IMR-90 (cell line): ENCODE data around the gene ABL2. TPM values are rescaled to one million over a fixed set of nuclear protein-coding genes. Genes with fewer than 3 reads are reported as not detected.

Experiments used
- ATAC-seq: fragments of 200-7000 bp; cut with Tn5 transposase; 2 replicates; pipeline ENCODE4 v1.9.1; 2020; ENCODE audit warnings: low read depth, mild to moderate bottlenecking, moderate library complexity
- BruUV-seq: library from RNA; stranded (reverse); fragments of 400-500 nt; replicated peaks from 2 replicates; lab custom pipeline; 2021; lab: Mats Ljungman, UMichigan
- CTCF ChIA-PET: fragments of 300-600 bp; formaldehyde crosslinking; extraction: SDS; loops from one replicate; lab custom pipeline; 2021; ENCODE audit warnings: antibody characterized with exemption; lab: Yijun Ruan, JAX
- POLR2A ChIA-PET: fragments of 300-600 bp; sonication (Branson Sonifier 250); formaldehyde crosslinking; loops from one replicate; lab custom pipeline; 2022; ENCODE audit warnings: antibody characterized with exemption; ENCODE audit not compliant: unreplicated experiment; lab: Charles Lee
- DNase-seq: peaks from one replicate; pipeline ENCODE4 v3.0.0; 2013
- H2AFZ ChIP-seq: replicated peaks from 2 replicates; pipeline ENCODE3; 2013; ENCODE audit warnings: low read length, mild to moderate bottlenecking; ENCODE audit not compliant: poor library complexity
- H2AK5ac ChIP-seq: 2 replicates; pipeline ENCODE4 v1.6.1; 2013; ENCODE audit warnings: low read depth, low read length, inconsistent platforms
- H2AK9ac ChIP-seq: replicated peaks from 2 replicates; pipeline ENCODE3; 2013; ENCODE audit warnings: mild to moderate bottlenecking, low read depth, low read length, moderate library complexity; ENCODE audit not compliant: poor library complexity
- H2BK120ac ChIP-seq: 2 replicates; pipeline ENCODE4 v1.6.1; 2013; ENCODE audit warnings: low read depth, low read length, inconsistent platforms
- H2BK15ac ChIP-seq: 3 replicates; pipeline ENCODE4 v1.6.1; 2013; ENCODE audit warnings: low read depth, low read length, inconsistent platforms
- H2BK20ac ChIP-seq: 2 replicates; pipeline ENCODE4 v1.6.1; 2013; ENCODE audit warnings: low read depth, mild to moderate bottlenecking, inconsistent platforms, low read length, moderate library complexity
- H2BK5ac ChIP-seq: 2 replicates; pipeline ENCODE4 v1.6.1; 2013; ENCODE audit warnings: mild to moderate bottlenecking, low read depth, low read length, inconsistent platforms; ENCODE audit not compliant: poor library complexity, severe bottlenecking
- H3K14ac ChIP-seq: replicated peaks from 2 replicates; pipeline ENCODE4 v1.6.1; 2013; ENCODE audit warnings: low read depth, low read length, inconsistent platforms
- H3K18ac ChIP-seq: 2 replicates; pipeline ENCODE4 v1.6.1; 2013; ENCODE audit warnings: low read depth, low read length, control low read depth
- H3K23ac ChIP-seq: 2 replicates; pipeline ENCODE4 v1.6.1; 2013; ENCODE audit warnings: low read depth, low read length, inconsistent platforms
- H3K27ac ChIP-seq: 2 replicates; pipeline ENCODE4 v1.5.1; 2013; ENCODE audit warnings: mild to moderate bottlenecking, control low read depth, low read length; ENCODE audit not compliant: insufficient read depth
- H3K27me3 ChIP-seq: 2 replicates; pipeline ENCODE4 v1.6.1; 2013; ENCODE audit warnings: low read length; ENCODE audit not compliant: control insufficient read depth, insufficient read depth
- H3K36me3 ChIP-seq: 2 replicates; pipeline ENCODE4 v1.6.1; 2013; ENCODE audit warnings: low read length, mixed read lengths; ENCODE audit not compliant: control insufficient read depth, insufficient read depth
- H3K4ac ChIP-seq: 2 replicates; pipeline ENCODE4 v1.6.1; 2013; ENCODE audit warnings: low read depth, low read length, inconsistent platforms
- H3K4me1 ChIP-seq: 2 replicates; pipeline ENCODE4 v1.6.1; 2013; ENCODE audit warnings: low read length, mixed read lengths; ENCODE audit not compliant: control insufficient read depth, insufficient read depth
- H3K4me2 ChIP-seq: 2 replicates; pipeline ENCODE4 v1.6.1; 2013; ENCODE audit warnings: low read depth, mild to moderate bottlenecking, control low read depth, low read length, moderate library complexity
- H3K4me3 ChIP-seq: 2 replicates; pipeline ENCODE4 v1.5.1; 2013; ENCODE audit warnings: low read depth, mild to moderate bottlenecking, control low read depth, low read length, moderate library complexity; ENCODE audit not compliant: insufficient read depth
- H3K56ac ChIP-seq: 2 replicates; pipeline ENCODE4 v1.6.1; 2013; ENCODE audit warnings: low read length, inconsistent platforms; ENCODE audit not compliant: insufficient read depth; ENCODE audit errors: extremely low read depth
- H3K79me1 ChIP-seq, 2 experiments: 2 replicates each; pipeline ENCODE4 v1.6.1; 2013; ENCODE audit warnings: low read length in 2 of 2, inconsistent platforms in 1 of 2, low read depth in 1 of 2
- H3K9ac ChIP-seq: 2 replicates; pipeline ENCODE4 v1.6.1; 2013; ENCODE audit warnings: low read depth, low read length, control low read depth
- H3K9me1 ChIP-seq: 2 replicates; pipeline ENCODE4 v1.6.1; 2013; ENCODE audit warnings: low read length, inconsistent platforms; ENCODE audit not compliant: insufficient read depth
- H3K9me3 ChIP-seq: 2 replicates; pipeline ENCODE4 v1.6.1; 2013; ENCODE audit warnings: low read length; ENCODE audit not compliant: control insufficient read depth, insufficient read depth
- H4K20me1 ChIP-seq: 2 replicates; pipeline ENCODE4 v1.6.1; 2013; ENCODE audit warnings: low read length, inconsistent platforms; ENCODE audit not compliant: insufficient read depth
- H4K5ac ChIP-seq: 2 replicates; pipeline ENCODE4 v1.6.1; 2013; ENCODE audit warnings: mild to moderate bottlenecking, low read depth, low read length, control low read depth
- H4K8ac ChIP-seq, 2 experiments: 2 replicates each; pipeline ENCODE4 v1.6.1; 2013; ENCODE audit warnings: low read depth in 2 of 2, low read length in 2 of 2, control low read depth in 1 of 2, inconsistent platforms in 1 of 2
- H4K91ac ChIP-seq: 2 replicates; pipeline ENCODE4 v1.6.1; 2013; ENCODE audit warnings: low read depth, low read length, inconsistent platforms; ENCODE audit not compliant: insufficient read depth
- MXI1 ChIP-seq: IDR thresholded peaks from 2 replicates; pipeline ENCODE4 v1.6.1; 2012; ENCODE audit warnings: low read depth, mild to moderate bottlenecking, low read length, moderate library complexity, borderline replicate concordance
- SMC3 ChIP-seq: fragments of 150-350 bp; IDR thresholded peaks from 2 replicates; pipeline ENCODE4 v1.6.1; 2016; ENCODE audit warnings: low read depth, mild to moderate bottlenecking, antibody characterized with exemption, low read length, moderate library complexity
- WGBS, 2 experiments: methylation state at CpG; one replicate each; pipeline versions ENCODE4 v1.1.5 to v1.1.7; 2013; ENCODE audit warnings: missing lambda C conversion rate in 2 of 2; ENCODE audit not compliant: insufficient read length in 1 of 2; ENCODE audit errors: extremely low coverage in 2 of 2; 5-methylcytosine and 5-hydroxymethylcytosine counted together
- dilution Hi-C: fragments of 300-500 bp; cut with HindIII; formaldehyde crosslinking; loops from one replicate; pipeline ENCODE4 v1.14.3; 2018; ENCODE audit warnings: low sequenced_read_pairs; ENCODE audit not compliant: unreplicated experiment
- in situ Hi-C: fragments of 300-500 bp; cut with MboI; formaldehyde crosslinking; loops from 3 replicates; pipeline ENCODE4 v1.14.3; 2019; ENCODE audit warnings: low sequenced_read_pairs, inconsistent platforms, mixed read lengths
- intact Hi-C: fragments of 100-400 bp; cut with micrococcal nuclease; formaldehyde crosslinking; loops from 2 replicates; pipeline ENCODE4 v1.10.0; 2022
- polyA plus RNA-seq, 3 experiments: library from polyadenylated mRNA; depleted of rRNA; stranded (reverse); fragments of >200 nt; gene quantifications; 2 replicates each; pipeline ENCODE4 v1.2.3, GENCODE V29; 2012; ENCODE audit warnings: low replicate concordance in 1 of 3
- total RNA-seq: library from RNA; depleted of rRNA; stranded (reverse); fragments of >200 nt; gene quantifications from 2 replicates; pipeline ENCODE4 v1.2.3, GENCODE V29; 2012

Gene ABL2
- total and polyA plus RNA-seq, 2 of the 4 experiments (the other 2 are of a cell fraction), result 9.7 to 110 TPM

DNA sequence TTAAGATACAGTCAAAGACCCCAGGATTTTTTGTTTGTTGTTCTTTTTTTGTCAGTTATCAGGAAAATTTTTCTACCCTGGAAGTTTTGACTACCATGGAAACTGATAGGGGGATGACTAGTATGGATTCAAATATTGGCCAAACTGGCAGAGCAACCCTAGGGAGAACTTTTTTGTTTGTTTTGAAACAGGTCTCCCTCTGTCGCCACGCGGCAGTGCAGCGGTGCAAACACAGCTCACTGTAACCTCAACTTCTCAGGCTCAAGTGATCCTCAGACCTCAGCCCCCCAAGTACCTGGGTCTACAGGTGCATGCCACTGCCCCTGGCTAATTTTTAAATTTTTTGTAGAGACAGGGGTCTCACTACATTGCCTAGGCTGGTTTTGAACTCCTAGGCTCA, 101.0 kb downstream of the ABL2 start:
- BruUV-seq, result no TSS peak

More for the DNA sequence above, 101.0 kb downstream of the ABL2 start:
- H3K14ac ChIP-seq, result peak overlapping the region; percentile 65; the same call in 1 of the 2 replicates
- H4K5ac ChIP-seq, result peak overlapping the region; percentile 12; the same call in 1 of the 2 replicates
- H2BK120ac ChIP-seq, result peak overlapping the region; percentile 9; the same call in 1 of the 2 replicates
- H2BK20ac ChIP-seq, result no peak overlapping the region; the same call in 1 of the 2 replicates
- no peak overlapping the region for H3K18ac ChIP-seq
- peaks cover 8 to 52% of the 10 kb centered on the region in 2 experiments for H3K79me1 ChIP-seq
- dilution Hi-C loops, result no loop called here
- H3K4ac ChIP-seq, result peak overlapping the region; percentile 80
- POLR2A ChIA-PET, result no interaction called here
- peaks cover 15% of the 10 kb centered on the region for H3K4me1 ChIP-seq
- CTCF ChIA-PET, result interaction anchor here (0.6 to 1.2 kb wide), 2 partner anchors 14 to 39 kb away, joined by 3 to 5 read pairs; no protein-coding TSS in a partner anchor
- H2BK15ac ChIP-seq, result no peak overlapping the region; the same call in 2 of the 3 replicates
- H4K91ac ChIP-seq, result no peak overlapping the region
- H3K9me3 ChIP-seq, result no peaks in the 10 kb centered on the region
- H2AFZ ChIP-seq, result no peak overlapping the region
- peaks cover 9% of the 10 kb centered on the region for H3K9me1 ChIP-seq
- WGBS, 2 experiments, result no CpG with 5 or more reads among the region's 4 CpGs
- H3K27me3 ChIP-seq, result no peaks in the 10 kb centered on the region
- no peak overlapping the region for H3K4me2 ChIP-seq
- H3K27ac ChIP-seq, result peak overlapping the region; percentile 76
- TF ChIP-seq MXI1, result no peak
- TF ChIP-seq SMC3, result no peak
- no peak overlapping the region for H3K9ac ChIP-seq
- peak overlapping the region; percentile 66; the same call in 1 of the 2 replicates for H2AK5ac ChIP-seq
- in situ Hi-C loops, result loop anchor here (10.0 kb wide), 1 partner anchor 166 kb away; the partner anchor contains the start of gene SOAT1
- ATAC-seq, result no peak
- H3K23ac ChIP-seq, result peak overlapping the region; percentile 72; the same call in 1 of the 2 replicates
- H3K56ac ChIP-seq, result 0 out of 2 replicates have a peak overlapping the region, but pooled peaks have one; percentile 43
- no peak for DNase-seq
- H2AK9ac ChIP-seq, result no peak overlapping the region
- H3K4me3 ChIP-seq, result no peak overlapping the region
- H4K8ac ChIP-seq, result peak overlapping the region in 1 of 2 experiments; percentile 35; a peak in 1 of 4 replicates
- peak overlapping the region; percentile 62 for H2BK5ac ChIP-seq
- H3K36me3 ChIP-seq, result peaks cover 11% of the 10 kb centered on the region
- intact Hi-C loops, result no loop called here
- peaks cover 15% of the 10 kb centered on the region for H4K20me1 ChIP-seq
